GM19351 (cell line): ENCODE data around the gene MEIS3.
"Not testable (repeated sequence)": the region's sequence is repeated elsewhere in the genome, so short reads cannot be mapped to it uniquely, and the experiment has no call there.

Source experiments
- ATAC-seq: cut with Tn5 transposase; IDR thresholded peaks from one replicate; pipeline ENCODE4 v1.9.1; 2021; ENCODE audit warnings: mild to moderate bottlenecking, moderate library complexity; ENCODE audit not compliant: unreplicated experiment

The MEIS3 gene

GRCh38 chr19:47417107-47417745 lies 2.1 kb downstream of the MEIS3 start:
- no peak for ATAC-seq

GRCh38 chr19:47416643-47416985 lies 2.7 kb downstream of the MEIS3 start:
- no peak for ATAC-seq

GRCh38 chr19:47415953-47416642 lies 3.2 kb downstream of the MEIS3 start:
- ATAC-seq: no peak

DNA sequence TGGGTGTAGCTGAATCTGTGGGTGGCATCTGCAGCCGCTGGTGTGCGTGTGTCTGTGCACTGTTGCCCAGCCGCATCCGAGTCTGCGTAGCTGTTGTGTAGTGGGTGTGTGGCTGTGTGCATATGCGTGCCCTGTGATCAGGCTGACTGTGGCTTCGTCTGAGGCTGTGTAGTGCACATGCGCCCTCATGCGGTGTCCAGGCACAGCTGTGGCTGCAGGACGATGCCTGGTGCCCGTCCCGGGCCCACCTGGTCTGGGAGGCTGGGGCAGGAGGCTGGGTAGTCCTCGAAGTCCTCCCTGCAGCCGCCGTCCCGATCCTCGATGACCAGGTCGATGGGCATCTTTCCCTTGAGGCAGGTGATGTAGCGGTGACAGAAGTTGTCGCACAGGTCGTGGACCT lies 4.9 kb downstream of the MEIS3 start:
- no peak for ATAC-seq

DNA sequence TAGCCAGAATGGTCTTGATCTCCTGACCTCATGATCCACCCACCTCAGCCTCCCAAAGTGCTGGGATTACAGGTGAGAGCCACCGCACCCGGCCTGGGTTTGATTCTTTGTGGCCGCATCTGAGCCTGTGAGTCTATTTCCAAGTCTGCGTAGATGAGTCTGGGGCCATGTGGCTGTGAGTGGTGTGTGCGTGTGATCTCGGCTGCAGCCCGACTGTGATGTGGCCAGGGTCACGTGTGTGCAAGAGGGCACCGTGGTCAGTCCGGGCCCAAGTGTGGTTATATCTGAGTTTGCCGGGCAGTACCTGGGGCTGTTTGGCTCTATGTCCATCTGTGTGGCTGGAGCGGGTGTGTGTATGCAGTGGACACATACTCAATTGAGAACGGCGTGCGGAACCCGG lies 5.4 kb downstream of the MEIS3 start:
- ATAC-seq: no peak

- not testable (repeated sequence) for ATAC-seq
These were observed 7.6 kb downstream of the MEIS3 start for GRCh38 chr19:47411696-47412095.

- ATAC-seq: no peak
These were observed 8.2 kb downstream of the MEIS3 start for GRCh38 chr19:47411101-47411500.

- no peak for ATAC-seq
These were observed 11.0 kb downstream of the MEIS3 start for GRCh38 chr19:47408156-47408938.

DNA sequence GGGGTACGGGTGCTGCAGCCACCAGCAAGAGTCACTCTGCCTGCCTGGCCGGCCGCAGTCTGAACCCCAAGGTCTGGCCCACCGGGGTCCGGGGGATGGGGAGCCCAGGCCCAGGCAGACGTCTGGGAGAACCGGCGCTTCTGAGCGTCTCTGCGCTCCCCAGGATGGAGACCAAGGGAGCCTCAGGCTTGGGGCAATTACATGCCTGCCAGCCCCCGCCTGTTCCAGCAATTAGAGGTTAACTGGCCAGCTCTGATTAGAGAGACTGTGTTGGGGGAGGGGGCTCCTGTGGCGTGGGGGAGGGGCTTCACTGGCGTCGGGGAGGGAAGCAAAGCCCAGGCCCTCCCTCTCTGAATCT lies 11.9 kb downstream of the MEIS3 start:
- ATAC-seq: no peak

GRCh38 chr19:47406711-47407416 lies 12.5 kb downstream of the MEIS3 start:
- ATAC-seq: no peak

- ATAC-seq: no peak
These were observed 13.4 kb downstream of the MEIS3 start for GRCh38 chr19:47405854-47406417.

GRCh38 chr19:47405197-47405550 lies 14.2 kb downstream of the MEIS3 start:
- ATAC-seq: no peak

- no peak for ATAC-seq
These were observed 14.8 kb downstream of the MEIS3 start for GRCh38 chr19:47404334-47405196.

- no peak for ATAC-seq
These were observed 16.8 kb downstream of the MEIS3 start for GRCh38 chr19:47402504-47402903.

DNA sequence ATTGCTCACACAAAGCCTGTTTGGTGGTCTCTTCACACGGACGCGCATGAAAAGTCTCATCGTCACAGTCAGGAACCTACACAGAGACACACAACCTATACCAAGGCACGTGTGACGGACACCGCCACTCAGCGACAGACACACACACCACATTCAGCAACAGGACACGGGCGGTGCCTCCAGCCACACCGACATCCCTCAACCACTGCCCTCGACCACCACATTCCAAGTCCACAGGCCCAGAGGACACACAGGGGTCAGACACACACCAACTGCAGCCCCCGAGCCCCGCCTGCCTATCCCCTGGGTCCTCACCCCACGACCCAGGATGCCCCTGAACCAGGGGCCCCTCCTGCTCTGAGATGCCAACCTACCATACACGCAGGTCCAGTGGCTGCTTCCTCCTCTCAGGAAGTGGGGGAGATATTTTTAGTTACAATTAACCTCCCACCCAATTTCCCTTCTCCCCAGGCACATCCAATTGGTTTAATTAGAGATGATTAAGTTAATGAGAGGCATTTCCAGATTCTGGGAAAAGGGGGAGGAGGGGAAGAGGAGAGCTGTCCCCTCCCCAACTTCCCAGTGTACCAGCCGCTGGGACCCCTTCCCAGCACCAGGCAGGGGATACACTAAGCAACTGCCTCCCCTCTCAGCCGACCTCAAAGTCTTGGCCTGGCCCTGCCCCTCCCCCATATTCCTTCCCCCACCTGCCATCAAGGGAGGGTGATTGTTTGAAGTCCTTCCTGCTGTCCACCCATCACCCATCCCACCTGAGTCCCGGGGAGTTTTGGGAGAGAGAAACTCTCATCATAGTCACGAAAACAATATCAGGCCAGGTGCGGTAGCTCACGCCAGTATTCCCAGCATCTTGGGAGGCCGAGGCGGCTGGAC lies 20.4 kb downstream of the MEIS3 start:
- ATAC-seq: no peak

DNA sequence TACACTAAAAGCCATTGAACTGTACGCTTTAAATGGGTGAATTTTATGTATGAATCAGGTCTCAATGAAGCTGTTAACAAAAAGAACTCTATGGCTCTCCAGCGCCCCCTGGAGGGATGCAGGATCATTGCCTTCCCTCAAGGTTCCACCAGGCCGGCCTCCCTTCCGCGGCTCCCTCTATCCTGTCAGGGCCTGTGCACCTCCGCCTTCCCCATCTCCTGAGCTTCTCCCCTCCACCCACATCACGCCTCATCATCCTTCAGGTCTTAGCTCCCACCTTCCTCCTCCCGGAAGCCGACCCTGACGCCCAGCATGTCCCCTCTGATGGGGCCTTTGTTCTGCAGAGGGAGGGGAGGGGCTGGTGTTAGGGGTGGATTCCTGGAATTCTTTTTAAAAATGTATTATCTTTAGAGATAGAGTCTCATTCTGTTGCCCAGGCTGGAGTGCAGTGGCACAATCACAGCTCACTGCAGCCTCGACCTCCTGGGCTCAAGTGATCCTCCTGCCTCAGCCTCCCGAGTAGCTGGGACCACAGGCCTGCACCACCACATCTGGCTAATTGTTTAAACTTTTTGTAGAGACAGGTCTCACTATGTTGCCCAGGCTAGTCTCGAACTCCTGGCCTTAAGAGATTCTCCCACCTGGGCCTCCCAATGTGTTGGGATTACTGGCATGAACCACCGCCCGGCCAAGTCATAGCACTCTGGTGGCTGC lies 27.7 kb downstream of the MEIS3 start:
- ATAC-seq: no peak

GRCh38 chr19:47390533-47391488 lies 28.5 kb downstream of the MEIS3 start:
- no peak for ATAC-seq

GRCh38 chr19:47389150-47389556 lies 30.2 kb downstream of the MEIS3 start:
- ATAC-seq: no peak
